IPS-NIHi7 (cell line): ENCODE results near the gene FALEC.

Experiments used
- DNase-seq: peaks from one replicate; pipeline ENCODE4 v3.0.0; 2012; ENCODE audit warnings: mixed read lengths; ENCODE audit errors: extremely low spot score

FALEC gene

GRCh38 chr1:150545486-150546032 is 30.0 kb downstream of the FALEC start:
- DNase-seq, result no peak

GRCh38 chr1:150546294-150546937 is 30.9 kb downstream of the FALEC start:
- DNase-seq, result no peak

GRCh38 chr1:150548324-150548631 is 32.7 kb downstream of the FALEC start:
- DNase-seq, result no peak

- peak; percentile 65 for DNase-seq
These were observed 33.3 kb downstream of the FALEC start, which contains the start of gene ADAMTSL4 for GRCh38 chr1:150548632-150549495. ADAMTSL4 (plus strand) TSS chr1:150549408; CDS start chr1:150552289, 2,881 bp downstream.

- peak; percentile 54 for DNase-seq
These were observed 34.1 kb downstream of the FALEC start for GRCh38 chr1:150549496-150550221.

GRCh38 chr1:150550222-150551050 is 34.9 kb downstream of the FALEC start:
- peak; percentile 12 for DNase-seq

- DNase-seq, result no peak
These were observed 35.7 kb downstream of the FALEC start for GRCh38 chr1:150551051-150551783.

GRCh38 chr1:150551784-150552127 is 36.2 kb downstream of the FALEC start:
- DNase-seq, result no peak

- DNase-seq, result peak; percentile 43
These were observed 36.8 kb downstream of the FALEC start for GRCh38 chr1:150552128-150552910.

- no peak for DNase-seq
These were observed 37.3 kb downstream of the FALEC start for GRCh38 chr1:150552911-150553289.

GRCh38 chr1:150553392-150554085 is 38.0 kb downstream of the FALEC start:
- no peak for DNase-seq

- no peak for DNase-seq
These were observed 38.5 kb downstream of the FALEC start for GRCh38 chr1:150554086-150554452.

- DNase-seq, result no peak
These were observed 39.8 kb downstream of the FALEC start for GRCh38 chr1:150555198-150555970.

GRCh38 chr1:150555971-150556865 is 40.7 kb downstream of the FALEC start:
- no peak for DNase-seq

- no peak for DNase-seq
These were observed 41.6 kb downstream of the FALEC start for GRCh38 chr1:150557065-150557600.

- DNase-seq, result no peak
These were observed 42.3 kb downstream of the FALEC start for GRCh38 chr1:150557813-150558212.

- DNase-seq, result no peak
These were observed 42.8 kb downstream of the FALEC start for GRCh38 chr1:150558303-150558704.
